HG02885 (cell line): ENCODE measurements around the gene KCNJ4.
"Not testable (repeated sequence)": the region's sequence is repeated elsewhere in the genome, so short reads cannot be mapped to it uniquely, and the experiment has no call there.

Source experiments
- ATAC-seq: cut with Tn5 transposase; IDR thresholded peaks from one replicate; pipeline ENCODE4 v1.9.1; 2021; ENCODE audit warnings: mild to moderate bottlenecking; ENCODE audit not compliant: unreplicated experiment, poor library complexity

The KCNJ4 gene

DNA sequence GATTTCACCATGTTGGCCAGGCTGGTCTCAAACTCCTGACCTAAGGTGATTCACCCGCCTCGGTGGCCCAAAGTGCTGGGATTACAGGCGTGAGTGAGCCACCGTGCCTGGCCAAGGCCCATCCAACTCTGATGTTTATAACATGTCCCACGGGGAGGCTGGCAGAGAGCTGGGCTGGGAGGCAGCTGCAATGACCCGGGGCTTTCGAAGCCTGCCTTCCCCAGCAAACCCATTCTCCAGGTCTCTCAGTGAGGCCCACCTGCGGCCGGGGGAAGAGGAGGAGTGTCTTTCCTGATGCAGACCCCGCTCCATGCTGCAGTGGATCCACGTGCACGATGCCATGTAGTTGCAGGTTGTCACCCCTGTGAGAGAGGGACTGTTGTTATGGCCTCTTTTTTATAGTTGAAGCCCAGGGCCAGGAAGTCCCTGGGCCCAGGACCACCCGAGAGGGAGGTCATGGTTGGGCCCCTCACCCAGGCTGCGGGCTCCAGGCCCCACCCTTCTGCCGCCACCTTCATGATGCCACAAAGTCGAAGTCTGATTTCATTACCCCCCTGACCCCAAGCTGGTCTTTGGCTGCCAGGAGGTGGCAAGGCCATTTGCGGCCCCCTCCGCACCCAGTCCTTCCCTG is 38.3 kb downstream of the KCNJ4 start:
- no peak for ATAC-seq

DNA sequence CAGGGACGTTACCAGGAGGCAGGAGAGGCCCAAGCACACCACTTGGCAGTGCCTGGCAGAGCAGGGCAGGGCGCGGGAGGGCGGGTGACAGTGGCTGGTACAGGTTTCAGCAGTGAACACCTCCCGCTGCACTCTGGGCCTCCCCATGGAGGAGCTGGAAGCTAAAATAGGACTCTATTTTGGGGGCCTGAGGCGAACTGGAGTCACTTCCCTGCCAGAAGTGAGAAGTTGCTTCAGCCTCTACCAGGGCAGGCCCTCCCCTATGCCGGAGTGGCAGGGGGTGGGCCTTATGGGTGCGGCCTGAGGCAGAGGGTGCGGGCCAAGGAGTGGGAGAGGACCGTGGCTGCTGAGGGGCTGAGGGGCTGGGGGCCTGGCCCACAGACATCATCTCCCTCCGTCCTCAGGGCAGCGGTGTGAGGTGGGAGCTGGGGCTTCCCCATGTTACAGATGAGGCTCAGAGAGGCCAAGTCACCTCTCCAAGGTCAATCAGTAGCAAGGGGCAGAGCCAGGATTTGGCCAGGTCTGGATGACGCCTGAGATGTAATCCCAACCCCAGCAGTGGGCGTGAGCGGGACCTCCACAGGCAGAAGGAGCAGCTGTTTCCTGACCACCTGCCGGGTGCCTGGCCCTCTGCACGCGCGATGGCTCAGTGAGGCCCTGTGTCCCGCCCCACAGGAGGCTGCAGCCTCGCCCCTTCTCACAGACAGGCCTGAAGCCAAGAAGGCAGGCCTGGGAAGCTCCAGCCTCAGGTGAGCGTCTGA is 39.3 kb downstream of the KCNJ4 start:
- ATAC-seq, result no peak

DNA sequence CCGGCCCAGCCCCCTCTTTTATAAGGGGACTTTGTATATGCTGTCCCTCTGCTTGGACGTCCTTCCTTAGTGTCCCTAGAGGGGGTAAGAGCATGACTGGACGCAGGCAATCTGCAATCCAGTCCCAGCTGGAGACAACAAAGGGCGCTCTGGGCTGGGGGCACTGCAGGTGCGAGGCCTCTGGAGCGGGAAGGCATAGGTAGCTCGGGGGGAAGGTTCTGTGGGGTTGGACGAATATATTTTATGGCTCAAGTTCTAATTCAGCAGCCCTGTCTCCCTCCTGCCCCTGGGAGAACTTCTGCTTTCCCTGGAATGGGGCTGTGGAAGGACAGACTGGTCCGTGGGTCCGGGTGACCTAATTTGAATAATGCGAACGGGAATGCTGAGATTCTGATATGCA is 40.0 kb downstream of the KCNJ4 start:
- no peak for ATAC-seq

DNA sequence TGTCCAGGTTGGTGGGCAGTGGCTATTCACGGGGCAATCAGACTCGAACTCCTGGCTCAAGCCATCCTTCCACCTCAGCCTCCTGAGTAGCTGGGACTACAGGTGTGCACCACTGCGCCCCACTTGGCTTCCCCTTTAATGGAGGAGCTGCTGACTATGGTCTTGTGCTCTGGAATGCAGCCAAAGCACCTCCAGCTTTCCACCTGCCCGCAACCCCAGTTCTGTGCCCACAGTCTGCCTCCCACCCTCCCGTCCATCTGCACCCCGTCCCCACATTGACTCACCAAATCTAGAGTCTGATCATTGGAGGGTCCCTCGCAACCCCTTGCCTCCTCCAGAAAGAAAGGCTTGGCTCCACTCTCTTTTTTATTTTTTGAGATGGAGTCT is 41.0 kb downstream of the KCNJ4 start:
- ATAC-seq, result no peak

DNA sequence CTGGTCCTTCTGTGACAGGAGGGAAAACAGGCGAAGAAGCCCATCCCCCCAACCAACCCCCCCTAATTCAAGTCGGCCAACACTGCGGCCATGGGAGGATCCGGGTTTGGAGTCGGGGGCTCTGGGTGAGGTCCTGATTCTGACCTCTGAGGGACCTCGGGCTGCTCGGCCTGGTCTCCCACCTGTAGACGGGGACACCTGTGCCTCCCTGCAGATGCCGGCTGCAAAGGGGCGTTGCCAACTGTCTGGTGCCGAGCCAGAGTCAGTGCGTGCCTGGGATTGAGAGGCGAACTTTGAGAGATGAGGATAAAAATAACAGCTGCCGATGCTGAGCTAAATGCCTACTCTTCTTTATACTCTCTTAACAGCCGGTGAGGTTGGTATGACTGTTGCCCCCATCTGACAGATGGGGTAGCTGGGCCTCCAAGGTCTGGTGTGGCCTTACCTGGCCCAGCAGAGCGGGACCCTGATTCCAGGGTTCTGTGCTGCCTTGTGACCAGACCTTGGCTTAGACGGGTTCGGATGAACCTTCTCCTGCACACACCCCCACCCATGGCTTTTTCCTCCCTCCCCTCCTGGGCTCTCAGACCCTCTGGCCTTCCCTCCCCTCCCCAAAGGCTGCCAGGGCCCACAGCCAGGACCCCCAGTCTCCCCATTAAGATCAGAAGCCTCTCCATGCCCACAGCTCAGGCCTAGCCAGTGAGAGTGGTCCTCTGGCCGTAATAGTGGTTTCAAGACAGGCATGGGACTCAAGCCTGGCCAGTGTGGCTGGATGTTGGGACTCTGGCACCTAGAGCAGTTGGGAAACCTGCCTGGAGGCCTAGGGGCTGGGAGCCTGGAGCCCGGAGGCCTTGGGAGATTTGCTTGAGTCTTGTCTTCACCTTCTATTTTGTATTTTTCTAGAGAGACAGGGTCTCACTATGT is 41.7 kb downstream of the KCNJ4 start:
- no peak for ATAC-seq

DNA sequence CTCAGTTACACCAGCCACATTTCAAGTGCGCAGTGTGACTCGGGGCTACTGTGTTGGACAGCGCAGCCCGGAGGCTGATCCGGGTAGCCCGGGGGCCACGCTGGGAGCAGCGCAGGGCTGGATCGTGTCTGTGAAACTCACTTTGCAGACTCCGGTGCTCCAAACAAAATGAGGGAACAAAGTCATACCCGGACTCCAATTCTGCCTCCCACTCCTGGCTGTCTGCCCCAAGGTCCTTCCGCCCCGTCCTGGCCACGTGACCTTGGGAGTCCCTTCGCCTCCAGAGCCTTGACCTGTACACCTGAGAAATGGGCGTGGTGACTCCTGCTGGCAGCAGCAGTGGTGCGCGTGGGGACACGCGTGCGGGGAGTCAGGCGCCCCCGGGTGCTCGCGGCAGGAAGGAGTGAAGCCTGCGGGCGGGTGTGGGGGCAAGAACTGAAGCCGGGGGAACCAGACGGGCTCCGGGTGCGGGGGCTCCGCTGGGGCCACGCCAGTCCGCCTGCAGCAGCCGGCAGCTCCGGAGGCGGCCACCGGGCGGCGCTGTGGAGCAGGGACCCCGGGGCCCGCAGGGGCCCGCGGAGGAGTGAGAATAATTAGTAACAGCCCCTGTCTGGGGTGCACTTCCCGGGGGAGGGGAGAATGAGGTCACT is 42.4 kb downstream of the KCNJ4 start:
- ATAC-seq, result no peak

DNA sequence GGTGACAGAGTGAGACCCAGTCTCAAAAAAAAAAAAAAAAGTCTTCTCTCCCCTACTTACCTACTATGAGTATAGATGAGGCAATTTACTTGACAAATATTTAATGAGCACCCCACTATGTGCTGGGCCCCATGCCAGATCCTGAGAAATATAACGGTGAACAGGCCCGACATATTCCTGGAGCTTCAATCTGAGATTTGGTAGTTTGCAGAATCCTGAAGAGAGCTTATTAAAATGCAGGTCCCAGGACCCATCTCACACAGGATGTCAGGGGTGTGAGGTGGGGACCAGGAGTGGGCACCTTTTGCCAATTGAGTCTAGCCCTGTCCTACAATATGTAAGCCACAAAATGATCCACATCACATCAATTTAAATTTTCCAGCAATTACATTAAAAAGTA is 44.0 kb downstream of the KCNJ4 start:
- ATAC-seq, result no peak

DNA sequence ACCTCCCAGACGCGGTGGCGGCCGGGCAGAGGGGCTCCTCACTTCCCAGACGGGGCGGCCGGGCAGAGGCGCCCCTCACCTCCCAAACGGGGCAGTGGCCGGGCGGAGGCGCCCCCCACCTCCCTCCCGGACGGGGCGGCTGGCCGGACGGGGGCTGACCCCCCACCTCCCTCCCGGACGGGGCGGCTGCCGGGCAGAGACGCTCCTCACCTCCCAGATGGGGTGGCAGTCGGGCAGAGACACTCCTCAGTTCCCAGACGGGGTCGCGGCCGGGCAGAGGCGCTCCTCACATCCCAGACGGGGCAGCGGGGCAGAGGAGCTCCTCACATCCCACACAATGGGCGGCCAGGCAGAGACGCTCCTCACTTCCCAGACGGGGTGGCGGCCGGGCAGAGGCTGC is 45.1 kb downstream of the KCNJ4 start:
- ATAC-seq, result not testable (repeated sequence)

DNA sequence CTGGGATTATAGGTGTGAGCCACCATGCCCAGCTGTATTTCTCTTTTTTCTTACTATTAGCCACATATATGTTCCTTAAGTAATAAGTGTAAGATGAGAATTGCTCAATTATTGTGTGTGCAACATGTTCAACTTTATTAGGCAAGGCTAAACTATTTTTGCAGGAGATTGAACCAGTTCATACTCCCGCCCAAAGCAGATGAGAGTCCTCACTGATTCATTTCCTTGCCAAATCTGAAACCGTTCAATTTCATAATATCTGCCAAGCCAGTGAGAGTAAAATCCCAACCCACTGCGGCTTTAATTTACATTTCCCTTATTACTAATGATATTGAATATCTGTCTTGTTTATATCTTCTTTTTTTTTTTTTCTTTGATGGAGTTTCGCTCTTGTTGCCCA is 48.4 kb downstream of the KCNJ4 start:
- ATAC-seq, result no peak

DNA sequence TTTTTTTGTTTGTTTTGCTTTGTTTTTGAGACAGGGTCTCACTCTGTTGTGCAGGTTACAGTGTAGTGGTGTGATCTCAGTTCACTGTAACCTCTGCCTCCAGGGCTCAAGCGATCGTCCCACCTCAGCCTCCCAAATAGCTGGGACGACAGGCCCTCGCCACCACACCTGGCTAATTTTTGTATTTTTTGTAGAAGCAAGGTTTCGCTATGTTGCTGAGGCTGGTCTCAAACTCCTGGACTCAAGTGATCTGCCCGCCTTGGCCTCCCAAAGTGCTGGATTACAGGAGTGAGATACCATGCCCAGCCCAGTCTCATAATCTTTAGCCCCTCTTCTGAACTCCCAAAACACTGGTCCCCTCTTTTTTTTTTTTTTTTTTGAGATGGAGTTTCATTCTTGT is 50.6 kb downstream of the KCNJ4 start:
- no peak for ATAC-seq

DNA sequence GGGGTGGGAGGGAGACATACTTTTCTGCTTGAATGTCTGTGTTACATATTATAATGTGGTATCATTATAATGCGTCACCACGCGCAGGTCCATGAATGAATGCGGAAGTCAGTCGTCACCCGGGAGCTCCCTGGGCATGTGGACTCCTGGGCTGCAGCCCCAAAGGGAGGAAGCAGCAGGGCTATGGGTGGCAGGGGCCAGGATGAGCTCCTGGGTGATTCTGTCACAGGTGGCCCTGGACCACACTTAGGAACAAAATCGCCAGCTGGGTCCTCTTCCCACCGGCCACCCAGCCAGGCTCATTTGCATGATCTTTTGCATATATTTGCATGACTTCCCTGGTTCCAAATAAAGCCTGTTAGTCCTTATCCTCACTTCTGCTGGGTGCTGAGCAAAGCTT is 51.2 kb downstream of the KCNJ4 start:
- ATAC-seq, result no peak

DNA sequence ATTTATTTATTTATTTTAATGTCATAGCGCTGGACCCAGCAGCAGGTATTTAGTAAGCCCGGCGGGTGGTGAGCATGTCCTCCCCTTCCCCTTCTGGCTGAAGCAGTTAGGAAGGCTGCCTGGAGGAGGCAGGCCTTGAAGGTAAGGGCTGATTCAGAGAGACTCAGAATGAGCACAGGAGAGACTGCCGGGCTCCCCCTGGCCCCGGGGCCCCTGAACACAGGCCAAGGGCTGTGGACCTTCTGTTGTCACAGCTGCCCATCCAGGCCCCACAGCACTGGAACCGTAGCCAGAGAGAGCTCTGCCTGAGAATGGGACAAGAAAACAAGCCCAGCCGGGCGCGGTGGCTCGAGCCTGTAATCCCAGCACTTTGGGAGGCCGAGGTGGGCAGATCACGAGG is 52.8 kb downstream of the KCNJ4 start:
- no peak for ATAC-seq

DNA sequence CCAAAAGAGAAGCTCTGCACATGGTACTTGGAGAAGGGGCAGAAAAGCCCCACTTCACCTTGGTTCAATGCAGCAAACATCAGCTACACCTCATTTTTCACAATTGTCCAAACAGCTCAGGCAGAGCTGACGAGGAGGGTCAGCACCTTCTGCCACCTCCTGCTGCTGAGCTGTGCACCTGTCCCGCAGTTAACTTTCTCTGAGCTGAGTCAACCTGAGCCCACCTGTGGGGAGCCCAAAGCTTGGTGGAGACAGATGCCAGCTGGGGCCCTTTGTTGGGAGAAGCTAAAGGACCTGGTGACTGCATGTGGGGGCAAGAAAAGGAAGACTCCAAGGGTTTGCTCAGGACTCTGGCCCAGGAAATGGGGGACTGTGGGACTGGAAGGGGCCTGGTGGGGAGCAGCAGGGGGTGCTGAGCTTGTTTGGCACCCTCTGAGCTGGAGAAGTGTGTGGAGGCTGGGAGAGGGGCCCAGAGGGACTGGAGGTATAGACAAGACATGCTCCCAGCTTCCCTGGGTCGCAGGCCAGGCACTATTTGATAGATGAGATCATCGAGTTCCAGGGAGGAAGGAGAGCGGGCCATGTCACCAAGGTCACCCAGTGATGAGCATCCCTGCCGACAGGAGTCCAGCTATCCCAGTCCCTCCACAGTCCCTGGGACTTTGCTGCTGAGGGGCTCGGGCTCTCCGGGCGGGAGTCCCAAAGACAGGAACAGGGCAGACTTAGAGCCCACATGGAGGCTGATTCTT is 53.5 kb downstream of the KCNJ4 start:
- no peak for ATAC-seq

DNA sequence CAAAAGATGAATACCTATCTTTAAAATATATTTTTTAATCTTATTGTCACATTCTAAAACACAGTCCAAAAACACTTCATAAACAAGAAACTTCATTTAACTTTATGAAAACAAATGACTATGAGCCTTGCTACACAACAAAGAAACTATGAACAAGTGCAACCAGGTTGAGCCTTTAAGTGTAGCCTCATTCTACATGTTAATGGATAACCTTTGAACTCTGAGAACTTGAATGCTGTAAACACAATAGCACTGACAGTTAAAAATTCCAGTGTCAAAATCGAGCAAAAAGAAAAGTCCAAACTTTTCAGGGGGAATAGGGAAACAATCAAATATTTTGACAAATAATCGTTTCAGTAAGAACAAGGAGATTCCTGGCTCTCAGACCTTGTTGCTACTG is 54.7 kb downstream of the KCNJ4 start:
- not testable (repeated sequence) for ATAC-seq

DNA sequence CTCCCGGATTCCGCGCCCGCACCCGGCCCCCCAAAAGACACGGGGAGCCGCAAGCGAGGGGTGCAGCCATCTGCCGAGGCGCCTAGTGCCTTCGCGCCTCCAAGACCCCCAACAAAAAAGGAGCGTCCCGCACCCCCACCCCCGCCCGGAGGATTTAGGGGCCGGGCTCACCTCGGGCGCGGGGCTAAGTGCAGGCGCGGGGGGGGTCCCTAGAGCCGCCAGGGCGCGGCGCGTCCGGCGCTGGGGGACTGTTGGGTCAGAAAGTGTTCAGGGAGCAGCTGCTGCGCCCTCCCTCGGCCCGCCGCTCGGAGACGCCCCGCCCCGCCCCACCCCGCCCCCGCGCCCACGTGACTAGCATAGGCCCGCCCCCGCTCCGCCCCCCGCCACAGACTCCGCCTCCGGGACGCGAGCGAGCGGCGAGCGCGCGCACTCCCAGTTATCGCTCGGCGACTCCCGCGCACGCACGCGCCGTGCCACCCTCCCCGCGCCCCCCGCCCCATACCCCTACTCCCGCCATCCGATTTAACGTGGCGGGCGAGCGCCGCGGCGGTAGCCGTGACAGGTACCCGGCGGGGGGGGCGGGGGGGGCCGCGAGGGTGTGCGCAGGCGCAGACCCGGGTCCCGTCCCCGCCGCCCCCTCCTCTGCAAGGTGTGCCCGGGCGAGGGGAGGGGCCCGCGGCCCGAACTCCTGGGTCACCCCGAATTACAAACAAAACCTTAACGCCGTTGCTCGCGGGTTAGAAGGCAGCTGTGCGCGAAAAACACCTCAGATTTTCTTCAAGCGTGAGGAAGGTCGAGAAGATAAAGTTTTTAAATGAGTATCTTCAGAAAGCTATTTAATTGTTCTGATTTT is 56.2 kb downstream of the KCNJ4 start:
- ATAC-seq, result peak; percentile 56

DNA sequence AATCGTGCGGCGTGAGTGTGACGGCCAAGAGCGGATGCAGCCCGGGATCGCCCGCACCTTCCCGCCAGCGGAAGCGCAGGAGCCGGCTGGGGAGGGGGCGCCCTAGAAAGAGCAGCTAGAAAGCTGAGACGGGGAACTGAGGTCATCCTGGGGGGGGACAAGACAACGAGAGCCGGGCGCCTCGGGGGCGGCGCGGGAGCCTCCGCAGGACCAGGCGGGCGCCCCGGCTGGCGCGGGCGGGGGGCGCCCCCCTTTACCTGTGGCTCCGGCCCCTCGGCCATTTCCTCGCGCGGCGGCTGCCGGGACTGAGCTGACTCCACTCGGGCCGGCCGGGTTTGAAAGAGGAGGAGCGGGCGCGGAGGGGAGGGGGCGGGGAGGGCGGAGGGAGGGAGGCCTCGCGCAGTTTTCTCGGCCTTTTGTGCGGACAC is 56.8 kb downstream of the KCNJ4 start:
- ATAC-seq, result peak; percentile 35

DNA sequence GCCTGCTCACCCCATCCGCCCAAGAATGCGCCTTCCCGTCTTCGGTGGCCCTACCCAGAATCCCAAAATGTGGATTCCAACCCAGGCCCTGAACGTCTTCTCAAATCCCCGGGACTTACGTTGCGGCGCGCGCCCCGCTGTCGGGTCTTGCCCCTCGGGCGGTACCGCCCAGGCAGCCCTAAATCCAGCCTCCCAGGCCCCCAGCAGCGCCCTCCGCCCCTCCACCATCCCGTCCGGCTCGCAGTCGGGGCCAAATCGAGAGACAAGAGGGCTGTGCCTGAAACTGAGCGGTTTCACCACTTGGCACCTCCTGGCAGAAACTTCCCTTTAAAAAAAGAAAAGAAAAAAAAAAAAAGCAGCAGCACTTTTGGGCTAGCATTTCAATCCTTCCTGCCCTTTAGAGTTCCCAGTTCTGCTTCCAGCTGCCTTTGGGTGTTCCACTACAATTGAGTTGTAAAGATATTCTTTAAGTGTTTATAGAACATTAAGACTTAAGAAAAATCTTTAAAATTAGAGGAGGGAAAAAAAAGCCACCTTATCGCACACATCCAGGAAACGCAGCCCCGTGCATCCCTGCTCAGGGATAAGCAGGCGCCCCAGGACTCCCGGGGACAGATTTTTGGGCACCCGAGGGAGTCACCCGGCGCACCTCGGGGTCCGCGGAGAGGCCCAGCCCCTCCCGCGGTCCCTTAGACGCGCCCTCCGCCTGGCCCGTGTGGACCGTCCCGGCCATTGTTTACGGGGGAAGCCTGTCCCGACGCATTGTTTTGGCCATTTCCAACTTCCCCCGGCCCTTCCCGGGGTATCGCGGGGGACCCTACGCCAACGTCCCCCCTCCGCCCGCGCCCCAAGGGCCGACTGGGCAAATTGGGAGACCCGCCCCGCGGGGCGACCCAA is 57.6 kb downstream of the KCNJ4 start:
- no peak for ATAC-seq

DNA sequence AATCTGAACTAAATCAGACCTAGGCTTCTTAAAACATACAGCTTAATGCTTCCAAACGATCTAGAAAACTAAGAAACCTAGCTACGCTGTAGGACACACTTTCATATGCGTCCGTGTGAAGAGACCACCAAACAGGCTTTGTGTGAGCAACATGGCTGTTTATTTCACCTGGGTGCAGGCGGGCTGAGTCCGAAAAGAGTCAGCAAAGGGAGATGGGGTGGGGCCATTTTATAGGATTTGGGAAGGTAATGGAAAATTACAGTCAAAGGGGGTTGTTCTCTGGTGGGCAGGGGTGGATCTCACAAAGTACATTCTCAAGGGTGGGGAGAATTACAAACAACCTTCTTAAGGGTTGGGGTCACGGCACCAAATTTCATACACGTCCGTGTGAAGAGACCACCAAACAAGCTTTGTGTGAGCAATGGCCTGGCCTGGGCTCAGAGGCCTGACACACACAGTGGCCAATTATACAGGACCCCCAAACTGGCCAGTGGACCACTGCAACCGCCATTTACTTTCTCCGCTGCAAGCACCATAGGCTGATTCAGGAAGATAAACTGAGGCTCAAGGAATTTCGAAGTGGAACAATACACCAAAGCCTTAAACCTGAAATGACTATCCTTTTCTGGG is 58.4 kb downstream of the KCNJ4 start:
- not testable (repeated sequence) for ATAC-seq
